Heart right ventricle (tissue), 16 donors: Measurements from ENCODE around the gene PDE4D. TPM values are rescaled to one million over a fixed set of nuclear protein-coding genes. Genes with fewer than 3 reads are reported as not detected.

Experiments
- ATAC-seq, 8 donors: fragments of 200-7000 bp; cut with Tn5 transposase; one replicate each; pipeline ENCODE4 v1.9.1; 2020; ENCODE audit warnings: mild to moderate bottlenecking in 8 of 8, moderate library complexity in 8 of 8, moderate number of reproducible peaks in 1 of 8
- DNase-seq, 2 donors: peaks; one replicate each; pipeline ENCODE4 v3.0.0-alpha.2; 2020
- H3K27ac ChIP-seq, 10 donors: fragments of 200-600 bp; sonication (generic) in 2 of 10; one replicate each; pipeline versions ENCODE4 v1.5.0 to v1.8.0; 2020 to 2022; ENCODE audit warnings: mild to moderate bottlenecking in 3 of 10
- H3K27me3 ChIP-seq, 7 donors: fragments of 200-600 bp; one replicate each; pipeline ENCODE4 v1.8.0; 2021 to 2022; ENCODE audit warnings: mild to moderate bottlenecking in 2 of 7
- H3K36me3 ChIP-seq, 9 donors: fragments of 200-600 bp; sonication (generic) in 1 of 9; one replicate each; pipeline versions ENCODE4 v1.5.0 to v1.8.0; 2020 to 2022; ENCODE audit warnings: mild to moderate bottlenecking in 2 of 9
- H3K4me1 ChIP-seq, 9 donors: fragments of 200-600 bp; sonication (generic) in 1 of 9; one replicate each; pipeline versions ENCODE4 v1.5.0 to v1.8.0; 2020 to 2022; ENCODE audit warnings: mild to moderate bottlenecking in 4 of 9
- H3K4me3 ChIP-seq, 10 donors: fragments of 200-600 bp; sonication (generic) in 2 of 10; one replicate each; pipeline versions ENCODE4 v1.5.0 to v1.8.0; 2020 to 2022; ENCODE audit warnings: mild to moderate bottlenecking in 7 of 10, moderate library complexity in 2 of 10
- H3K9me3 ChIP-seq, 11 donors: fragments of 200-600 bp in 10 of 11; sonication (generic) in 2 of 11; one replicate each; pipeline versions ENCODE4 v1.5.0 to v1.8.0; 2013 to 2022; ENCODE audit warnings: mild to moderate bottlenecking in 2 of 11, control low read depth in 1 of 11, moderate library complexity in 1 of 11
- CTCF ChIP-seq, 9 donors: fragments of 200-600 bp; sonication (generic) in 2 of 9; IDR thresholded peaks; one replicate each; pipeline versions ENCODE4 v1.5.0 to v1.8.0; 2021 to 2022; ENCODE audit warnings: antibody characterized with exemption in 9 of 9, mild to moderate bottlenecking in 5 of 9, moderate library complexity in 1 of 9
- WGBS, 2 donors: extraction: QIAGEN DNeasy Blood & Tissue Kit; methylation state at CpG; one replicate each; pipeline ENCODE4 v1.1.7; 2013; ENCODE audit warnings: inconsistent platforms in 1 of 2; 5-methylcytosine and 5-hydroxymethylcytosine counted together
- intact Hi-C, 10 donors: fragments of 100-400 bp; cut with DNase I; formaldehyde crosslinking; loops; one replicate each; pipeline versions ENCODE4 v1.11.1 to v1.14.2; 2022
- polyA plus RNA-seq, 2 donors: library from polyadenylated mRNA; stranded (reverse); fragments of 200-250 nt; gene quantifications; one replicate each; pipeline ENCODE4 v1.2.3, GENCODE V29; 2013
- total RNA-seq, 10 donors: library from RNA; stranded (reverse); fragmentation: NEBNext Ultra II Directional in 3 of 10; extraction: Animal tissue kit (Norgen Biotek cat#: 25700) in 3 of 10; gene quantifications; one replicate each; pipeline versions ENCODE4 v1.2.1 to v1.2.4, GENCODE V29; 2021 to 2023
- donor health status: Arrhythmogenic right ventricular cardiomyopathy.
- donor health status: ischemic (EF 13 %, LVEDD 7.1; RV severe dilation, severe dysfunction).
- donor health status: healthy with polysubstance abuse.
- donor health status: DM: no; HTN: yes; CAD: no.
- donor health status: DM: no; HTN: no; CAD: no.
- donor health status: ischemic (EF 25% LVEDD 6.9; RV normal size, moderate dysfunction).
- donor health status: ischemic (EF 25% LVEDD 5.7; RV mildly dilated, moderate dysfunction).
- donor health status: healthy.
- donor health status: DM: yes; HTN: yes; CAD: no.
- donor health status: Ischemic cardiomyopathy.
- donor health status: ischemic (EF 35%, LVEDD 5.7; RV mildly dilated, moderate dysfunction).
- donor health status: nonischemic (EF 11% LVEDD 7.7; RV severe dilation, severe dysfunction).
- donor health status: DM: yes; HTN: yes; CAD: no.
- donor health status: PGD.
- donor health status: ischemic (EF 29% LVEDD 5.4; RV normal size, mild dysfunction).
- donor health status: nonischemic (EF 23%, LVEDD 6.1; RV moderate dilation, normal function).

Gene PDE4D
- total and polyA plus RNA-seq, 12 donors = 5.8 to 83.2 (median 39.5) TPM

- Histone ChIP-seq H3K27me3 (no peaks in the 10 kb centered on the region), H3K9me3 (no peaks in the 10 kb centered on the region), H3K27ac (peak overlapping the region in 3 of 10 donors; percentile 6 to 50 (median 27)), H3K36me3 (no peaks in the 10 kb centered on the region), H3K4me3 (peak overlapping the region in 1 of 10 donors; percentile 8), H3K4me1 (peaks cover 0 to 48% (median 25%) of the 10 kb centered on the region in 9 donors)
- no peak for DNase-seq
- ATAC-seq = peak in 3 of 8 donors; percentile 55 to 68 (median 65)
- 34 to 50% methylated on average over 2 of the region's 2 CpGs for WGBS, 2 donors
- TF ChIP-seq CTCF (IDR thresholded peaks at IDR 0.05) = no peak
- intact Hi-C loops = loop anchor here in 1 of 10 donors (10.0 kb wide), 1 partner anchor 91 kb away; no protein-coding TSS in a partner anchor
These were observed 629.5 kb downstream of the PDE4D start for GRCh38 chr5:59264013-59264412.

GRCh38 chr5:59261969-59262368 lies 631.6 kb downstream of the PDE4D start:
- TF ChIP-seq CTCF (IDR thresholded peaks at IDR 0.05) = no peak
- no peak overlapping the region for H3K4me3 ChIP-seq
- no peaks in the 10 kb centered on the region for H3K9me3 ChIP-seq
- no peaks in the 10 kb centered on the region for H3K27me3 ChIP-seq
- no peak overlapping the region for H3K27ac ChIP-seq
- no peaks in the 10 kb centered on the region for H3K36me3 ChIP-seq
- no peak for DNase-seq
- ATAC-seq = no peak
- WGBS, 2 donors = 93% methylated on average over 1 of the region's 1 CpG
- H3K4me1 ChIP-seq = peaks cover 0 to 64% (median 25%) of the 10 kb centered on the region in 9 donors
- intact Hi-C loops = loop anchor here in 1 of 10 donors (10.0 kb wide), 1 partner anchor 93 kb away; no protein-coding TSS in a partner anchor

- ATAC-seq (no peak), DNase-seq (no peak)
- no peak for TF ChIP-seq CTCF (IDR thresholded peaks at IDR 0.05)
- 80 to 89% methylated on average over 1 of the region's 1 CpG for WGBS, 2 donors
- Histone ChIP-seq H3K27me3 (no peaks in the 10 kb centered on the region), H3K9me3 (no peaks in the 10 kb centered on the region), H3K36me3 (no peaks in the 10 kb centered on the region), H3K4me1 (peaks cover 0 to 74% (median 27%) of the 10 kb centered on the region in 9 donors), H3K27ac (peak overlapping the region in 1 of 10 donors; percentile 18), H3K4me3 (no peak overlapping the region)
- intact Hi-C loops = loop anchor here in 1 of 10 donors (10.0 kb wide), 1 partner anchor 94 kb away; no protein-coding TSS in a partner anchor
These were observed 632.6 kb downstream of the PDE4D start for GRCh38 chr5:59260973-59261372.

GRCh38 chr5:59260200-59260599 lies 633.3 kb downstream of the PDE4D start:
- Histone ChIP-seq H3K36me3 (no peaks in the 10 kb centered on the region), H3K4me3 (no peak overlapping the region), H3K9me3 (no peaks in the 10 kb centered on the region), H3K27ac (no peak overlapping the region), H3K27me3 (no peaks in the 10 kb centered on the region), H3K4me1 (peaks cover 0 to 79% (median 29%) of the 10 kb centered on the region in 9 donors)
- ATAC-seq (no peak), DNase-seq (no peak)
- intact Hi-C loops = loop anchor here in 1 of 10 donors (10.0 kb wide), 1 partner anchor 95 kb away; no protein-coding TSS in a partner anchor
- 95% methylated on average over 3 of the region's 3 CpGs for WGBS, 2 donors
- TF ChIP-seq CTCF (IDR thresholded peaks at IDR 0.05) = no peak
